Activated T-cell treated with anti-CD3 and anti-CD28 coated beads for 48 hours (primary cell): ENCODE results near the gene MPRIP.
"Not testable (repeated sequence)": the region's sequence is repeated elsewhere in the genome, so short reads cannot be mapped to it uniquely, and the experiment has no call there.

ENCODE experiments used
- DNase-seq: peaks from one replicate; pipeline ENCODE4 v3.0.0-alpha.2; 2020; ENCODE audit warnings: low read depth

MPRIP gene

DNA sequence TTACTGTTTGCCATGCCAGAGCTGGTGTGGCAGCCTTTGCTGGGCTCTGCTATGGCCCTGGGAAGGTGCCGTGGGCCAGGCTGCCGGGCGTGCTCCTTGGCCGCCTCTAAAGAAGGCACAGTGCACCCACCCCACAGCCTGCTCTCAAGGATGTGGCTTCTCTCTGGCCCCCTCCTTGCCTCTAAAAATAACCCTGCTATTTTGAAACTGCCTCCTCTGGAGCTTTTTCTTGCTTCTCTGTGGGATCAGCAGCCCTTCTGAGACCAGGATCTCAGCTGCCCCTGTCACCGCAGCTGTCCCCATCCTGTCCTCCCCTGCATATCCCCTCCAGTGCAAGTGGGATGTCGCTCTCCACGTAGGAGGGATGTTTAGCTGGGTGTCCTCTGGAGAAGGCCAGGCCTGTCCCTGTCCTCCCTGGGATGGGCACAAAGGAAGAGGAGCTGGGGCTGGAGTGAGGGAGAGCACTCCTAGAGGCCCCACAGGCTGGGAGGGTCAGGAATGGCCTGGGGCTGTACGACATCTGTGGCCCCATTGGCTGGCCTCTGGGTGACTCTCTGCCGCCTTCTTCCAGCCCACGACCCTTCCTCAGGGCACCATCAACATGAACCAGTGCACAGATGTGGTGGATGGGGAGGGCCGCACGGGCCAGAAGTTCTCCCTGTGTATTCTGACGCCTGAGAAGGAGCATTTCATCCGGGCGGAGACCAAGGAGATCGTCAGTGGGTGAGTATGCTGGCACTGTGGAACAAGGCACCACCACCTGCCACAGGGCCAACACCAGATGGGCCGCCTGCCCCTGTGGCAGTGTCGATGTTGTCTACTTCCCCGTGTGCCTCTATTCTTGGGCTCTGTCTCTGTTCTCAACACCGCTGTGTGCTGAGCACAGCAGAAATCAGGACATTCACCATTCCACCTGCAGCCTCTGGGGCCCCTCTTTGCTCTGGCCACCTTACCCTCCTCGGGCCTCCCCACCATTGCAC lies 84.2 kb downstream of the MPRIP start:
- DNase-seq, result no peak

DNA sequence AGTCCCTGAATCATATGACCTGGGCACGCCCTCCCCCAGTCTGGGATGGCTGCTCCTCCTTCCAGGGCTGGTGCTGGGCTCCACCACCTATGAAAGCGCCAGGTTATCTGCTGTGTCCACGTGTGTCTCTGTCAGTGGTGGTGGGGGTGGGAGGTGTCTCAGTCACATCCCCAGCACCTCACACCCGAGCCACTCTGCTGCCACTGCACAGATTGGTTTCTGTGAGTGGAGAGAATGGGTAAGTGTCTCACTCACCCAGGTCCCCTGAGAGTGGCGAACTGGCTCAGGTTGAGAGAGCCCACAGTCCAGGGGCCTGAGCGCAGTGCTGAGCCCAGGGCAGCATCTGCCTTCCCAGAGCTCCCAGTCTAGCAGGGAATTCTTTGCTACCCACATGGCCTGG lies 84.9 kb downstream of the MPRIP start:
- DNase-seq, result no peak

DNA sequence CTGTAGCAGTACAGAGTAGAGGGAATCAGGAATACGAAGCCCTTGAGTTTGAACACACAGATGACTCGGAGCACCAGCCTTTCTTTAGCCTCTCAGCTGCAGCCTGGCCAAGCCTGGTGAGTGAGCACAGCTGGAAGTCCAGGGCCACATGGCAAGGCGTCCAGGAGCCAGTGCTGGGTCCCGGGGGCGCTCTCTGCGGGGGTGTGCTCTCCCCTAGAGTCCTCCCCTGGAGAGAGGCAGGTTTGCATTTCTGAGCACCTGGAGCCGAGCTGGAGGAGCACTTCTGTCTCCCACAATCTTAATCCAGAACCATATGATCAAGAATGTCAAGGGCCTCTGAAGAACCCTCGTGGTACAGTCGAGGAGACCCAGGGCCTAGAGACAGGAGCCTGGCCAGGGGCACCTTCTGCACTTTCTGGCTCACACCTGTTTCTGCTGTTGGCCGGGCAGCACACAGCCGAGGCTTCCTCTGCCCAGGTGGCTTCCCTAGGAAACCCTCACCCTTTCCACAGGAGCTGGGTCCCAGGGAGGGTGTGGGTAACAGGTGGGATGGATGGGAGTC lies 85.6 kb downstream of the MPRIP start:
- no peak for DNase-seq

DNA sequence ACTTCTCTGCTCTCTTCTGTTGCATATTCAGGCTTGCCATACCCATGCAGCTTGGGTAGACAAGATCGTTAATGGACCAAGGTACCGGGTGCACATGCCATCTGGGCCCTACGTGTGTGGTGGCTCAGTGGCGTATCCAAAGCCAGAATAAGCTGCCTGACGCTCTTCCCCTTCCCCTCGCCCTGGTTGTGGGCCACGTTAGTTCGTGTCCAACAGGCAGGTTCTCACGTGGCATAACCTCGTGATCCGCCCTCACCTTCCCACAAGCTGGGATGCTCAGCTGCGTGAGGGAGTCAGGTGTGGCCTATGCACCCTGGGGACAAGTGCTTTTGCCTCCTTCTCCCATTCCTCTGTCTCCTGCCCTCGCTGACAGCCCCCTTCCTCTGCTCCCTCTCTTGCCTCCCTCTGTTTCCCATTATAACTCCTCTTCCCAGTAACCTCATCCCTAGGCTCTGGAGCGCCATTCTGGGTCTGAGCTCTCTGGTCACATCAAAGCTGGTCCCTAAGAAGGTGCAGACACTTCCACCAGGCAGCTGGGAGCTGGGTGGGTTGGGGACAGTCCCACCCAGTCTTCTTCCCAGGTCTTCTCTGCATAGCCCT lies 86.3 kb downstream of the MPRIP start:
- DNase-seq, result no peak

DNA sequence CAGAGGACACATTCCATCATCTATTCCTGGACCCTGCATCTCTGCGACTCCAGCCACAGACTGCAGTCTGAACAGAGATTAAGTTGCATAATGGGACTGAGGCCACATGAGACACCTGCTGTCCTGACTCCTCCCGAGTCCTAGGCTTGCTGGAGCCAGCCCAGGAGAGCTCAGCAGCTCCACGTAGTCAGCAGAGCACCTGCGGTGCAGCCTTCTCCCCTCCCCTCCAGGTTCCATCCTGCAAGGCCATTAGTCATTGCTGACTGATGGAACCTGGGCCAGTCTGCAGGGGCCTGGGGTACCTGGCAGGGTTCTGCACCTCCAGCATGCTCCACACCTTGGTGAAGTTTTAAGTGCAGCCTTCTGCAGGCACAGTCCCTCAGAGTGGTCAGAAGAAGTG lies 87.2 kb downstream of the MPRIP start:
- DNase-seq, result no peak

DNA sequence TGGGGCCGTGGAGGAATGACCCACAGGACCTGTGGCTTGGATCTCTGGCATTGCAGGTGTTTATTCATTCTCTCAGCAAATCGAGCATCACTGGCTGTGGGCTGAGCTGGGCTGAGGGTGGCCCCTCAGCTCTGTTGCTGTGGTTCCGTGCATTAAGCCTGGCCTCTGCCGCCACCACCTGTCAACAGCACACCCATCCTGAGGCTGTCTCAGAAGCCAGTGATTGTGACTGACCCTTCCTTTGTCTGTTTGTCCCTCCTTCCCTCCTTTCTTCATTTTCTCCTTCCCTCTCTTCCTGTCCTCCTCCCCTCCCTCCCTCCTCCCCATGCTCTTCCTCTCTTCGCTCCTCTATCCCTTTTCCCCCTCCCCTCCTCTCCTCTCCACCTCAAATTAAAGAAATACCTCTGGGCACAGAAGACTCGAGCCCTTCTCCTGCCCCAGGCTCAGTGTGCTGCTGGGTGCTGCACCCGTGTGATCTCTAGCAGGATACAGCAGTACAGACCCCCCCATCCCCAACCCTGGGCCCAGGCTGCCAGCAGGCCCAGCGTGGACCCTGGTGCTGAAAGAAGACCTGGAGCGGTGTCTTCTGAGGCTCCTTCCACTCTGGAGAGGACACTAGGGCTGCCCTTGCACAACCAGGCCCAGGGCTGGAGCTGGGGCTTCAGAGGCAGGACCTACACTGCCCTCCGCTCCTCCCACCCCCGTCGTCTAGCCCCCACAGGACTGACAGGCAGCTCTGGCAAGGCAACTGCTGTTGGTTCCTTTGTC lies 88.0 kb downstream of the MPRIP start:
- DNase-seq, result no peak

DNA sequence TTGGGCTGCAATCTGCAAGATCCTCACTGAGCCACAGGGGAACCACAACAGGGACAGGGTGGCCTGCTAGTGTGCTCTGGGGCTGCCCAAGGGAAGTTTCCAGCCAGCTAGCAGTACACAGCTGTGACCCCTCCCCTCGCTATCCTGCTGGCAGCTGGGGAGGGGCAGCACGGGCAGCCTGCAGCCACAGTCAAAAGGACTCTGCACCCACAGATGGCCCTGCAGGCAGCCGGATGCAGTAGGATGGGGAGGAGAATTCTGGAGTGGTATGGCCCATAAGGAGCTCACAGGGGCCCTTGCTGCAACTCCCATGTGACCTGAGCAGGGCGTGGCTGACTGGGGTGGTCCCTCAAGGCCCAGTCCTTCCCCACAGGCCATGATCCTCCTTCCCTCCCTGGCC lies 89.6 kb downstream of the MPRIP start:
- DNase-seq, result no peak

DNA sequence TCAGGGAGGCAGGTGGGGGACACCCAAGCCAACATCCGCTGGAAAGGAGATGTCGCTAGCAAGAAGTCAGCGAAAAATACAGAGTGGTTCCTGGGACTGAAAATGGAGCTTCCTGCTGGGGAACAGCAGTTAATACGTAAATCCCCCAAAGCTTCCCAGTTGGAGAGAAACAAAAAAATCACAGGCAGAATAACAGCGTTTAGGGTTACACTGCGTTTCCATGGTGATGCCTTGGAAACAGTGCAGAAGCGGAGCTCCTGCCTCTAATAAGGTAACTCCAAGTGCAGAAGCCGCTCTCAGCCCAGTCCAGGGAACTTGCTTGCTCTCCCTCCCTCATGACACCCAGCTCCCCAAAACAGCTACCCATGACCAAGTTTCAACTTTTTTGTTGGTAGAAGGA lies 90.5 kb downstream of the MPRIP start:
- DNase-seq, result no peak

DNA sequence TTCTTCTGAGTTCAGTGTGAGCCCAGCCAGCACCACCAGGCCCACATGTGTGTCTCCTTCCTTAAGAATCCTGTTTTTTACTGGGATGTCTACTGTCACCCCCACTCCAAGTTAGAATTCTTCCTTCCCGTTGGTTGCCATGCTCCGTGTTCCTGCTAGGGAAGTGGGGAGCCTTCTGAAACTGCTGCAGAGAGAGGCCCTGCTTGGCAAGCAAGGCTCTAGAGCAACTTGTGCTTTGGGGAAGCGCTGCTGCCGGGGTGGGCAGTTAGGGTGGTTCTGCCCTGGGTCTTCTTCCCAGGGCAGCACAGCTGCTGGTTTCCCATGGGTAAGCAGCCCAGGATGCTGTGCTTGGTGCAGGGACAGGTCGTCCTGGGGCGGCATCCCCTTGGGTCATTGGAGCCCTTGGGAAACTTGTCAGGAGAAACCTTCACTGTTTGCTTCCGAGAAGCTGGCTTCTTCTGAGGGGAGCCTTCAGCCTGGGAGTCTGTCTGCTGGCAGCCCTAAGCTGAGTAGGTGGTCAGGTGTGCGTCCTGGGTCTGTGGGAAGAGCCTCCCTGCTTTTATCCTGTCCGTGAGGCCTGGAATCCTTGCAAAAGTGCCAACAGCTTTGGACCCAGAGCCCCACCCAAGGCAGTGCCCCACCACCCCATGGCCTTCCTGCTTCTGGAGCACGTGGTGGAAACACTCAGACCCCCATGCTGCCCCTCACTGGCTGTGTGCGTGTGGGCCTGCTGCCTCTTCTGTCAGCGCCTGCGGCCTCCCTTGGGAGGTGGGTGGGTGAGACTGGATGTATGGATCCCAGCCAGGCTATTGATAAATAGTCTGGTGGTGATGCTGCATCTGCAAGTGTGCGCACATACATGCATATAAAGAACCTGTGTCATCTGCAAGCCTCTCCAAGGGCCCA lies 92.0 kb downstream of the MPRIP start:
- DNase-seq, result no peak

DNA sequence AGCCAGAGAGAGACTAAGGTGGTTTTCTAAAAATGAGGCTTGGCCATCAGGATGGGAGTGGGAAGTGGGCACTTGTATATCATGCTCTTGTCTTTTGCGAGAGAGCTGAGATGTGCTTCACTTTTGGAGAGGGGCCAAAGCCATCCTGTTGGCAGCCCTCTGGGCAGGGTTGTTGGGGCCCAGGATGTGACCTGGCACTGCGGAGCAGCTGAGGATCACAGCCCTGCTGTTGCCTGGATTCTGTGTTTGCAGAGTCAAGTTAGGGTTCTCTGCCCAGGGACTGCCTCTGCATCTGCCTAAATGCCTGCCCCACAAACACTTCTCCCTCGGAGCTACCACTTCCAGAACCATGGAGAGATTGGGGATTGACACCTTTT lies 92.7 kb downstream of the MPRIP start:
- no peak for DNase-seq

DNA sequence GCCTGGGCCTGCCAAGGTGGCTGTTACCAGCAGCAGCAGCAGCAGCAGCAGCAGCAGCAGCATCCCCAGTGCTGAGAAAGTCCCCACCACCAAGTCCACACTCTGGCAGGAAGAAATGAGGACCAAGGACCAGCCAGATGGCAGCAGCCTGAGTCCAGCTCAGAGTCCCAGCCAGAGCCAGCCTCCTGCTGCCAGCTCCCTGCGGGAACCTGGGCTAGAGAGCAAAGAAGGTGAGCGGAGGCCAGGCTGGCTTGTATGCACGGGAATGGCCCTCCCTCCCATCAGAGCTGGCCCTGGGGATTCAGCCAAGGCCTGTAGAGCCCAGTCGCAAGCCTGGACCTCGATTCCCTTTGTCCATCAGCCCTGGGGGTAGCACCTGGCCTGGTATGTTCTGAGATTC lies 94.0 kb downstream of the MPRIP start:
- not testable (repeated sequence) for DNase-seq

DNA sequence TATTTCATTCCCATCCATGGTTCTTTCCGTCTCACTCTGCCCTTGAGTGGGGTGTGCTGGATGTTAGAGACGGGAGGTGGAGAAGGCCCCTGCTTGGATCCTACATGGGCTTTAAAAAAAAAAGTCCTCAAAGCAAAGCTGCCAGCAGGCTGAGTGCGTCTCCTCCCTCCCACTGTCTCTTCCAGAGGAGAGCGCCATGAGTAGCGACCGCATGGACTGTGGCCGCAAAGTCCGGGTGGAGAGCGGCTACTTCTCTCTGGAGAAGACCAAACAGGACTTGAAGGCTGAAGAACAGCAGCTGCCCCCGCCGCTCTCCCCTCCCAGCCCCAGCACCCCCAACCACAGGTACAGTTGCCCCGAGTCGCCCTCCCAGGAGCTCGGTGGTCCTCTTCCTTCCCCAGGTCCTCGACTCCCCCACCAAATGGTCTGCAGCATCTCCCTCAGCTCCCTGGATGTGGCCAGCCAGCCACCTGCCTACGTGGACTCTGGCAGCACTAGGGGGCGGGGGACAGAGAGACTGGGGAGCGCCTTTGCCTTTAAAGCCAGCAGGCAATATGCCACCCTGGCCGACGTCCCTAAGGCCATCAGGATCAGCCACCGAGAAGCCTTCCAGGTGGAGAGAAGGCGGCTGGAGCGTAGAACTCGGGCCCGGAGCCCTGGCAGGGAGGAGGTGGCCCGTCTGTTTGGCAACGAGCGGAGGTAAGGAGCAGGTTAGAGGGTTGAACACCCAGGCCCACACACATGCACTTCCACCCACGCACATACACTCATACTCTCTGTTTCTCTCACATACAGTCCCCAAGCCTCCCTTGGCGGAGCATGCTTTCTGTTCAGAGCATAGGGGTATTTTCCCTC lies 95.7 kb downstream of the MPRIP start:
- no peak for DNase-seq

DNA sequence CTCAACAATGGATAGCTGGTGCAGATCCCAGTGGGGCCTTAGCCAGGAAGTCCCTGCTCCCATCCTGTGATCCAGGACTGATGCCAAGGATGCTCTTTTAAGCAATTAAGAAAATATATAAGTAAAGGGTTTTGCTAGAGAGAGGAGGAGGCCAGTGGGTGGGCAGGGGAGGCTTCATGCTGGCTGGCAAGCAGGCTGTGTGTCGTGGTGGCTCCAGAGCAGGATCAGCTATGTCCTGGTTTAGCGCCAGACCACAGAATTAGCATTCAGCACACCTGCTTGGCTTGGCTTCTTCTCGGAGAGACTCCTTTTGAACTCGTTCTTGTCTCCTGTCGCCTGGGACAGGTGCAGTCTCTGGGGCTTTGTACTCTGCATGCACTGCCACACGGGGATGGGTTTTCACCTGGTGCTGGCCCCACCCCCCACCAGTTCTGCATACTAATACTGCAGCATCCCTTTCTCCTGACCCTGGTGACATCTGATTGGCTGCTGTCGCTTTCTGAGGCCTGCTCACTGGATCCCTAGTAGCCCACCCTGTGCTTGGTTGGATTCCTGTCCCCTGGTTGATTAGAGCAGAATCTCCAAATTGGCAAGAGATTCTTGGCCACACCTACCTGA lies 97.8 kb downstream of the MPRIP start:
- DNase-seq, result no peak

DNA sequence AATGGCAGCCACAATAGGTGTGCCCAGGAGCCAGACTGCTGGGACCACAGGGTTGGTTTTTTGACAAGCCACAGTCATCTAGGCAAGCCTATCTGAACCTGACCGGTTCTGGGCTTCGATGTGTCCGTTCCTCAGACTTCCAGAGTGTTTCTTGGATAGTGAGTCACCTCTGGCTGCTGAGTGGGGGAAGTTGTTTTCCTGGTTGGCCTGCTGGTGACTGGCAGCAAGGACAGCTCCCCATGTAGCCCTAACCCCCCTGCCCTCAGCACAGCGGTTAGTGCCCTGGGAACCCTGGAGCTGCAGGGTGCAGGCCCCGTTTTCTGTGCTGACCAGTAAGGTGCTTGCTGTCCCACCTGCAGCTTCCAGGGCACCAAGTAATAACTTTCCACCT lies 98.3 kb downstream of the MPRIP start:
- no peak for DNase-seq

DNA sequence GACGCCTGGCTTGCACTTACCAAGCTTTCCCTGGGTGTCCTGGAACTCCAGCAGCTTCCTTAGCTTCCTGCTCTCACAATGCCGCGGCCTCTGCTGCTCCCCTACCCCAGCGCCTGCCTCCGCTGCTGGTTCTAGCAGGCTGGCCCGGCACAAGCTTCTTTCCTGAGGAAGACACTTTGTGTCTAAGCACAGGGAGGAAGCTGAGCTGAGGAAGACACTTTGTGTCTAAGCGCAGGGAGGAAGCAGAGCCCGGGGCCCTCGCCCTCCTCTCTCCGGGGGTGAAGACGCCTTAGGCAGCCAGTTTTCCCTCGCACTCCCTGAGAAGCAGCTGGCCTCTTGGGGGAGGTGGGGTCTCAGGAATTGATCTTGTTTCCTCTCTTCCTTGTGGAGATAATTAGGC lies 99.0 kb downstream of the MPRIP start:
- DNase-seq, result no peak

DNA sequence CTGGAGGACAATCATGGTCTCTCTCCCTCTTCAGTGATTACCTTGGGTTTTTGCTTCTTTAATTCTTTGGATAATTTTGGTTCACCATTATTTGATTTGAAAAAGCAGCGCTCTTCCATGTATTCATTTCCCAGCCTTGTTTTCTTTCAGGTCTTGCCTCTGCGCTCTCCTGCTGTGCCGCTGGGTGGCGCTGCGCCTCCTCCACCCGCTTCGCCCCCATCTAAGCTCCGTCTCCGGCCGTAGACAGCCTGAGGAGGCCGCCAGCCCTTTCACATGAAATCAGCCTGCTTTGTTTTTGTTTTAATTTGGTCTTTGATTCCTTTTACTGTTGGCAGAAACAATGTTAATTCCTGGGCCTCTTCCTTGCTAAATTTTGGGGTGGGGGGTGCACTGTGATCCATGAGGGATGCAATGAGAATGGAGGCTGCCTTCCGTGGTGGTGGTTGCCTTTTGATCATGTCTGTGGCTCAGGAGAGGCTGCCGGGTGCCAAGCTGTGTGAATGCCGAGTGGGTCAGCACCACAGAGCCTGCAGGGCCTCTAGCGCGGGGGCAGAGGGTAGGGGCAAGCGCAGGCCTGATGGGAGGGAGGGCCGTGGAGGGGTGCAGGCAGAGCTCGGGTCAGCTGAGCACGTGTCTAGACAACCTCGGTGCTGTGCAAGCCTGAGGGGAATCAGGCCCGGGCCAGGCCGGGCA lies 99.7 kb downstream of the MPRIP start:
- DNase-seq, result peak; percentile 30

DNA sequence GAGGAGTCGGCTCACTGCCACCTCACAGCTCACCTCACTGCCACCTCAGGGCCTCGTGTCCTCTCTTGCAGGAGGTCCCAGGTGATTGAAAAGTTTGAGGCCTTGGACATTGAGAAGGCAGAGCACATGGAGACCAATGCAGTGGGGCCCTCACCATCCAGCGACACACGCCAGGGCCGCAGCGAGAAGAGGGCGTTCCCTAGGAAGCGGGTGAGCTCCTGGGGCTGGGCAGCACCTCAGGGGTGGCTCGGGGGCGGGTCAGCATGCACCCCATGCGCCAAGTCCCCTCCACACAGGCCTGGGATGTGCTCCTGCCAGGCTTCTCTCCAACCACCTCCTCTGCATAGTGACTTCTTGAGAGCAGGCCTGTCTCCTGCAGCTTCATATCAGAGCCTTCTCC lies 100.3 kb downstream of the MPRIP start:
- no peak for DNase-seq

DNA sequence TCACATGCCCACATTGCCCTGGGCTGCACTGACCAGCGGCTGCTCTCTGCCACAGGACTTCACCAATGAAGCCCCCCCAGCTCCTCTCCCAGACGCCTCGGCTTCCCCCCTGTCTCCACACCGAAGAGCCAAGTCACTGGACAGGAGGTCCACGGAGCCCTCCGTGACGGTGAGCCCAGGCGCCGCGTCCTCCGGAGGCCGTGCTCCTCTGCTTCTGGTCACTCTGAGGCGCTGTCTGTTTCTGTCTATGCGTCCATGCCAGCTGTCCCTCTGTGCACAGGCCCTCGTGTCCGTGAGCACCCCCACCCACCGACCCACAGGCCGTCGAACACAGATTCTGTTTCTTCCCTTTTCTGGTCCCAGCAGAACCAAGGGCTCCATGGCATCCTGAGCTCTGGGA lies 101.2 kb downstream of the MPRIP start:
- no peak for DNase-seq

DNA sequence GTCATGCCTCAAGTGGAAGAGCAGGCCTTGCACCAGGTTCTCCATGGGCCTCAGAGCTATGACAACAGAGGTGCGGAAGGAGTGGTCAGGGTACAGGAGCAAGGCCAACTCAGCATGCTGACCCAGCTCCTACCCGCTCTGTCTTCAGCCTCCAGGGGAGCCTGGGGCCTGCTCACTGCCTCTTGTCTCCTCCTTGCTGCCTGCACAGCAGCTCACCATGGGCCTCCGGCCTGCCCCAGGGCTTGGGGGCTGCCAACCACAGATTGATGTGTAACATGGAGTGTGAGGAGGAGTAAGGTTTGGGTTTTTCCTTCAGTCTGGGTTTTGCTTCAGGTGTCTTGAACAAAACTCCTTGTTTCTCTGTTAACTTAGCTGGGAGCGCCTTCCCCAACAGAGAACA lies 101.8 kb downstream of the MPRIP start:
- DNase-seq, result no peak
